OCI-LY7 (cell line): ENCODE data around the gene OXCT1.

ENCODE experiments used
- EZH2phosphoT487 ChIP-seq: fragments of 200-600 bp; sonication (generic); IDR thresholded peaks from 2 replicates; pipeline ENCODE4 v1.6.1; 2018; ENCODE audit warnings: low read depth, borderline replicate concordance, mild to moderate bottlenecking, mixed run types, antibody characterized with exemption, low read length, moderate library complexity, mixed read lengths
- TF ChIP-seq, protein P1 (sequence below): fragments of 200-600 bp; sonication (generic); conservative IDR thresholded peaks from 2 replicates; pipeline ENCODE4 v1.5.1; 2014; ENCODE audit warnings: mild to moderate bottlenecking, antibody characterized with exemption, low read length, moderate library complexity, mixed read lengths

DNA sequence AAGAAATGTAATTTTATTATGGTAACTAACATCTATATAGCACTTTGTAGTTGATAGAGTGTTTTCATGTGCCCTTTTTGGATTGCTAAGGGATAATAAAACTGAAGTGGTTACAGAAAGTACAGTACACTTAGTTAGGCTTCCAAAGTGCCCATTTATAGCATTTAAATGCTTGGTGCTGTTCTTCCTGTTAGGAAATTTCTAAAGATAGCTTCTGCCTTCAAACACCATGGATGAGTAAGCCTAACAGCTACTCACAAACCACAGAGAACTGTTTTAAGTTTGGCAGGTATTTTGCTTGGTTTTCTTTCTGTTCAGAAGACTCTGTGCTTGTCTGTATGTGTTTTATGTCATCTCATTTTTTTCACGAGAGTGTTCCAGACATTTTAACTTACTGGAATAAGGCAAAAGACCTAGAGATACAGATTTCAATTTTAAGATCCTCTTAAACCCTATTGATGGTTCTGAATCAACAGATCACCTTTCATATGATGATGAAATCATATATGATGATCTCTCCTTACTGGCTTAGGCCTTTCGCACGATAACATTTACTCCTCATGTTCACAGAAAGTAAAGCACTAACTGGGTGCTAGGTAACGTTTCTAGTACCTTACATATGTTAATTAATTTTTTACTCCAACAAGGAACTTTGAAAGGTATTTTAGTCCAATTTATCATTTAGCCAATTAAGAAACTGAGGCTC is 38.3 kb upstream of the OXCT1 start:
- TF ChIP-seq, protein P1, sequence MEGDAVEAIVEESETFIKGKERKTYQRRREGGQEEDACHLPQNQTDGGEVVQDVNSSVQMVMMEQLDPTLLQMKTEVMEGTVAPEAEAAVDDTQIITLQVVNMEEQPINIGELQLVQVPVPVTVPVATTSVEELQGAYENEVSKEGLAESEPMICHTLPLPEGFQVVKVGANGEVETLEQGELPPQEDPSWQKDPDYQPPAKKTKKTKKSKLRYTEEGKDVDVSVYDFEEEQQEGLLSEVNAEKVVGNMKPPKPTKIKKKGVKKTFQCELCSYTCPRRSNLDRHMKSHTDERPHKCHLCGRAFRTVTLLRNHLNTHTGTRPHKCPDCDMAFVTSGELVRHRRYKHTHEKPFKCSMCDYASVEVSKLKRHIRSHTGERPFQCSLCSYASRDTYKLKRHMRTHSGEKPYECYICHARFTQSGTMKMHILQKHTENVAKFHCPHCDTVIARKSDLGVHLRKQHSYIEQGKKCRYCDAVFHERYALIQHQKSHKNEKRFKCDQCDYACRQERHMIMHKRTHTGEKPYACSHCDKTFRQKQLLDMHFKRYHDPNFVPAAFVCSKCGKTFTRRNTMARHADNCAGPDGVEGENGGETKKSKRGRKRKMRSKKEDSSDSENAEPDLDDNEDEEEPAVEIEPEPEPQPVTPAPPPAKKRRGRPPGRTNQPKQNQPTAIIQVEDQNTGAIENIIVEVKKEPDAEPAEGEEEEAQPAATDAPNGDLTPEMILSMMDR: no peak
- TF ChIP-seq EZH2phosphoT487: no peak
